SK-N-SH treated with all-trans-retinoic acid at 6 μM for 48 hours (cell line): Measurements from ENCODE around the gene NOX4.

Source experiments
- ATAC-seq: fragments of 200-7000 bp; cut with Tn5 transposase; 3 replicates; pipeline ENCODE4 v1.9.1; 2020; ENCODE audit warnings: mild to moderate bottlenecking, moderate library complexity
- ARNTL ChIP-seq: fragments of 450-650 bp; formaldehyde crosslinking; IDR thresholded peaks from 2 replicates; pipeline ENCODE4 v1.5.0; 2020; ENCODE audit warnings: low read depth, mild to moderate bottlenecking, moderate library complexity, borderline replicate concordance
- BACH2 ChIP-seq: fragments of 250-450 bp; sonication (Bioruptor Pico); IDR thresholded peaks from 2 replicates; pipeline ENCODE4 v1.9.0; 2021; ENCODE audit warnings: mild to moderate bottlenecking, borderline replicate concordance
- CSDC2 ChIP-seq: fragments of 250-450 bp; sonication (Bioruptor Pico); IDR thresholded peaks from 2 replicates; pipeline ENCODE4 v1.5.0; 2020; ENCODE audit warnings: mild to moderate bottlenecking, moderate library complexity
- ESRRG ChIP-seq: fragments of 250-450 bp; sonication (Bioruptor Pico); IDR thresholded peaks from 2 replicates; pipeline ENCODE4 v1.6.1; 2021; ENCODE audit warnings: mild to moderate bottlenecking
- GLIS3 ChIP-seq: fragments of 250-450 bp; sonication (Bioruptor Pico); IDR thresholded peaks from 2 replicates; pipeline ENCODE4 v1.5.0; 2020; ENCODE audit warnings: mild to moderate bottlenecking, moderate library complexity
- ISL1 ChIP-seq: fragments of 250-450 bp; sonication (Bioruptor Pico); IDR thresholded peaks from 2 replicates; pipeline ENCODE4 v2.1.2; 2022; ENCODE audit warnings: mild to moderate bottlenecking, moderate library complexity
- OSR1 ChIP-seq: fragments of 250-450 bp; sonication (Bioruptor Pico); IDR thresholded peaks from 2 replicates; pipeline ENCODE4 v1.8.0; 2022; ENCODE audit warnings: moderate library complexity, mild to moderate bottlenecking, inconsistent platforms
- PATZ1 ChIP-seq: fragments of 250-450 bp; sonication (Bioruptor Pico); IDR thresholded peaks from 2 replicates; pipeline ENCODE4 v1.8.0; 2020; ENCODE audit warnings: mild to moderate bottlenecking, moderate library complexity, borderline replicate concordance
- POU6F1 ChIP-seq: fragments of 250-450 bp; sonication (Bioruptor Pico); IDR thresholded peaks from 2 replicates; pipeline ENCODE4 v1.8.0; 2021; ENCODE audit warnings: low read depth, mild to moderate bottlenecking, moderate library complexity, borderline replicate concordance
- PPARA ChIP-seq: fragments of 250-450 bp; sonication (Bioruptor Pico); IDR thresholded peaks from 2 replicates; pipeline ENCODE4 v1.5.0; 2020; ENCODE audit warnings: mild to moderate bottlenecking, borderline replicate concordance
- RARB ChIP-seq: fragments of 250-450 bp; sonication (Bioruptor Pico); IDR thresholded peaks from 2 replicates; pipeline ENCODE4 v1.8.0; 2021; ENCODE audit warnings: mild to moderate bottlenecking, moderate library complexity
- SNAI2 ChIP-seq: fragments of 250-450 bp; sonication (Bioruptor Pico); IDR thresholded peaks from 2 replicates; pipeline ENCODE4 v1.5.0; 2020; ENCODE audit warnings: mild to moderate bottlenecking, moderate library complexity
- TCF4 ChIP-seq: fragments of 250-450 bp; sonication (Bioruptor Pico); IDR thresholded peaks from 2 replicates; pipeline ENCODE4 v1.8.0; 2021; ENCODE audit warnings: mild to moderate bottlenecking, moderate library complexity, borderline replicate concordance
- TOX ChIP-seq: fragments of 250-450 bp; sonication (Bioruptor Pico); IDR thresholded peaks from 2 replicates; pipeline ENCODE4 v1.8.0; 2021; ENCODE audit warnings: mild to moderate bottlenecking, moderate library complexity, borderline replicate concordance
- TSHZ2 ChIP-seq: fragments of 250-450 bp; sonication (Bioruptor Pico); IDR thresholded peaks from 2 replicates; pipeline ENCODE4 v1.5.0; 2020; ENCODE audit warnings: mild to moderate bottlenecking, moderate library complexity
- ZC3H10 ChIP-seq: fragments of 250-450 bp; sonication (Bioruptor Pico); IDR thresholded peaks from 2 replicates; pipeline ENCODE4 v1.5.1; 2021; ENCODE audit warnings: mild to moderate bottlenecking, moderate library complexity
- ZFP3 ChIP-seq: fragments of 250-450 bp; sonication (Bioruptor Pico); IDR thresholded peaks from 2 replicates; pipeline ENCODE4 v1.5.0; 2020; ENCODE audit warnings: mild to moderate bottlenecking, moderate library complexity
- ZFP30 ChIP-seq: fragments of 450-650 bp; formaldehyde crosslinking; IDR thresholded peaks from 2 replicates; pipeline ENCODE4 v1.5.0; 2022; ENCODE audit warnings: mild to moderate bottlenecking, moderate library complexity
- ZNF565 ChIP-seq: fragments of 450-650 bp; formaldehyde crosslinking; conservative IDR thresholded peaks from 2 replicates; pipeline ENCODE4 v1.5.0; 2020; ENCODE audit warnings: low read depth, mild to moderate bottlenecking, moderate library complexity
- ZNF70 ChIP-seq: fragments of 450-650 bp; formaldehyde crosslinking; IDR thresholded peaks from 2 replicates; pipeline ENCODE4 v1.5.0; 2020; ENCODE audit warnings: mild to moderate bottlenecking, moderate library complexity
- ZNF8 ChIP-seq: fragments of 450-650 bp; formaldehyde crosslinking; IDR thresholded peaks from 2 replicates; pipeline ENCODE4 v1.5.0; 2020; ENCODE audit warnings: mild to moderate bottlenecking, moderate library complexity

Gene NOX4

GRCh38 chr11:89521792-89522191, 30.6 kb upstream of the NOX4 start:
- ATAC-seq: no peak
- TF ChIP-seq ZNF565 (CRISPR knock-in tag): no peak
- no peak for TF ChIP-seq ARNTL (CRISPR knock-in tag)
- no peak for TF ChIP-seq POU6F1 (CRISPR knock-in tag)
- TF ChIP-seq OSR1 (CRISPR knock-in tag): no peak
- no peak for TF ChIP-seq RARB (CRISPR knock-in tag)
- TF ChIP-seq ESRRG (CRISPR knock-in tag): no peak
- no peak for TF ChIP-seq ZNF8 (CRISPR knock-in tag)
- TF ChIP-seq SNAI2 (CRISPR knock-in tag): no peak
- no peak for TF ChIP-seq ZNF70
- no peak for TF ChIP-seq BACH2 (CRISPR knock-in tag)
- TF ChIP-seq CSDC2 (CRISPR knock-in tag): no peak
- TF ChIP-seq GLIS3 (CRISPR knock-in tag): no peak
- no peak for TF ChIP-seq PPARA (CRISPR knock-in tag)
- no peak for TF ChIP-seq PATZ1 (CRISPR knock-in tag)
- no peak for TF ChIP-seq ZFP30 (CRISPR knock-in tag)
- TF ChIP-seq ZFP3 (CRISPR knock-in tag): no peak
- TF ChIP-seq ISL1 (CRISPR knock-in tag): no peak
- TF ChIP-seq TSHZ2: no peak
- TF ChIP-seq TOX (CRISPR knock-in tag): no peak
- no peak for TF ChIP-seq TCF4 (CRISPR knock-in tag)

GRCh38 chr11:89521294-89521693, 30.1 kb upstream of the NOX4 start:
- ATAC-seq: no peak
- no peak for TF ChIP-seq ZC3H10 (CRISPR knock-in tag)

- no peak for ATAC-seq
- no peak for TF ChIP-seq ZNF8 (CRISPR knock-in tag)
- TF ChIP-seq ZNF70: no peak
- TF ChIP-seq RARB (CRISPR knock-in tag): no peak
- TF ChIP-seq CSDC2 (CRISPR knock-in tag): no peak
- no peak for TF ChIP-seq TCF4 (CRISPR knock-in tag)
- TF ChIP-seq POU6F1 (CRISPR knock-in tag): no peak
- TF ChIP-seq ZC3H10 (CRISPR knock-in tag): no peak
- no peak for TF ChIP-seq PATZ1 (CRISPR knock-in tag)
- TF ChIP-seq TOX (CRISPR knock-in tag): no peak
- TF ChIP-seq ZFP30 (CRISPR knock-in tag): no peak
- no peak for TF ChIP-seq ARNTL (CRISPR knock-in tag)
- TF ChIP-seq ESRRG (CRISPR knock-in tag): no peak
These were observed 25.3 kb upstream of the NOX4 start for GRCh38 chr11:89516496-89516895.
